Measurements from ENCODE around the gene AADAT.
A peak's percentile ranks its signal among the peaks of the same experiment; 100 is the strongest.
"Not testable (repeated sequence)": the region's sequence is repeated elsewhere in the genome, so short reads cannot be mapped to it uniquely, and the experiment has no call there.

Gene AADAT

GRCh38 chr4:170089668-170090351 is at the start of gene AADAT:
TSS of gene AADAT (minus strand) at chr4:170089956. CDS start at chr4:170089690, 266 bp downstream.
- DNase-seq (ENCODE audit: low read depth, low spot score), result peak; percentile 68

GRCh38 chr4:170138580-170139194 is 48.9 kb upstream of the AADAT start:
- peak; percentile 50 for DNase-seq (ENCODE audit: low read depth, low spot score)

- no peak for DNase-seq (ENCODE audit: low read depth, low spot score)
Measured at GRCh38 chr4:170137927-170138326, 48.2 kb upstream of the AADAT start.

- DNase-seq (ENCODE audit: low read depth, low spot score), result no peak
Measured at GRCh38 chr4:170137466-170137865, 47.7 kb upstream of the AADAT start.

GRCh38 chr4:170134821-170135220 is 45.1 kb upstream of the AADAT start:
- DNase-seq (ENCODE audit: low read depth, low spot score), result no peak

GRCh38 chr4:170128219-170128804 is 38.6 kb upstream of the AADAT start:
- no peak for DNase-seq (ENCODE audit: low read depth, low spot score)

- DNase-seq (ENCODE audit: low read depth, low spot score), result no peak
Measured at GRCh38 chr4:170127758-170128157, 38.0 kb upstream of the AADAT start.

GRCh38 chr4:170124406-170124805 is 34.6 kb upstream of the AADAT start:
- DNase-seq (ENCODE audit: low read depth, low spot score), result no peak

GRCh38 chr4:170122252-170122651 is 32.5 kb upstream of the AADAT start:
- no peak for DNase-seq (ENCODE audit: low read depth, low spot score)

- DNase-seq (ENCODE audit: low read depth, low spot score), result no peak
Measured at GRCh38 chr4:170114636-170115035, 24.9 kb upstream of the AADAT start.

- DNase-seq (ENCODE audit: low read depth, low spot score), result not testable (repeated sequence)
Measured at GRCh38 chr4:170114183-170114582, 24.4 kb upstream of the AADAT start.

- DNase-seq (ENCODE audit: low read depth, low spot score), result no peak
Measured at GRCh38 chr4:170111546-170111945, 21.8 kb upstream of the AADAT start.

GRCh38 chr4:170111085-170111484 is 21.3 kb upstream of the AADAT start:
- no peak for DNase-seq (ENCODE audit: low read depth, low spot score)

- DNase-seq (ENCODE audit: low read depth, low spot score), result no peak
Measured at GRCh38 chr4:170110285-170110672, 20.5 kb upstream of the AADAT start.

- no peak for DNase-seq (ENCODE audit: low read depth, low spot score)
Measured at GRCh38 chr4:170109586-170110284, 20.0 kb upstream of the AADAT start.

GRCh38 chr4:170106900-170107299 is 17.1 kb upstream of the AADAT start:
- no peak for DNase-seq (ENCODE audit: low read depth, low spot score)

- DNase-seq (ENCODE audit: low read depth, low spot score), result no peak
Measured at GRCh38 chr4:170102426-170102825, 12.7 kb upstream of the AADAT start.

- DNase-seq (ENCODE audit: low read depth, low spot score), result not testable (repeated sequence)
Measured at GRCh38 chr4:170098171-170098570, 8.4 kb upstream of the AADAT start.

- DNase-seq (ENCODE audit: low read depth, low spot score), result no peak
Measured at GRCh38 chr4:170097681-170098080, 7.9 kb upstream of the AADAT start.

GRCh38 chr4:170093973-170094535 is 4.3 kb upstream of the AADAT start:
- no peak for DNase-seq (ENCODE audit: low read depth, low spot score)

- DNase-seq (ENCODE audit: low read depth, low spot score), result no peak
Measured at GRCh38 chr4:170091069-170091696, 1.4 kb upstream of the AADAT start.
